Femur (tissue), 1 donor: ENCODE results near the gene FGFRL1.

Experiments used
- DNase-seq: peaks from one replicate; pipeline ENCODE4 v3.0.0-alpha.2; 2017

Gene FGFRL1, protein sequence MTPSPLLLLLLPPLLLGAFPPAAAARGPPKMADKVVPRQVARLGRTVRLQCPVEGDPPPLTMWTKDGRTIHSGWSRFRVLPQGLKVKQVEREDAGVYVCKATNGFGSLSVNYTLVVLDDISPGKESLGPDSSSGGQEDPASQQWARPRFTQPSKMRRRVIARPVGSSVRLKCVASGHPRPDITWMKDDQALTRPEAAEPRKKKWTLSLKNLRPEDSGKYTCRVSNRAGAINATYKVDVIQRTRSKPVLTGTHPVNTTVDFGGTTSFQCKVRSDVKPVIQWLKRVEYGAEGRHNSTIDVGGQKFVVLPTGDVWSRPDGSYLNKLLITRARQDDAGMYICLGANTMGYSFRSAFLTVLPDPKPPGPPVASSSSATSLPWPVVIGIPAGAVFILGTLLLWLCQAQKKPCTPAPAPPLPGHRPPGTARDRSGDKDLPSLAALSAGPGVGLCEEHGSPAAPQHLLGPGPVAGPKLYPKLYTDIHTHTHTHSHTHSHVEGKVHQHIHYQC

DNA sequence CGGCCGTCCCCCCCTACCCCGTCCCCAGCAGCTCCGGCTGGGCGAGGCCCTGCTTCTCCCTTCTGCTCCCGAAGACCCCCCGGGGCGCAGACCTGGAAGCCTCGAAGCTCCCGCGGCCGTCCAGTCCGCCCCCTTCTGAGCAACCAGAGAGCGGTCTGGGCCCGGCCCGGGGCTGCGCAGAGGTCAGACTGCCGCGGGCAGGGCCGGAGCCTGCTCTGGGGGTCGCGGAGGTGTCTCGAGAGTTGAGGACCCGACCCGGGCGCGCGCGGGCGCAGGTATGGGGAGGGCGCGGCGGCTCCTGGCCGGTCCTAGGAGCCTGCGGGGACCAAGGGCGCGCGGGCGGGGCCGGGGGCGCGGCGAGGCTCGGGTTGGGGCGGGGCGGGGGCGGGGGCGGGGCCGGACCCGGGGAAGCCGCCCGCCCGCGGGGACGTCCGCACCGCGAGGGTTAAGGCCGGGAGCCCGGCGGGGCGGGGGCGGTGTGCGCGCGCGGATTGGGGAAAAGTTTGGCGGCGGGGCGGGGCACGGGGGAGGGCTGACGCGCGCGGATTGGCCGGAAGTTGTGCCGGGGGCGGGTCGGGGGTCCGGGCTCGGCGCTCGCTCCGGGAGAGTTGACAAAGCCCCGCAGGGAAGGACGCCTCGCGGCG is at the start of gene FGFRL1:
TSS of gene FGFRL1 (plus strand) at position 605 of the 644 bp plus-strand sequence. CDS start 860 bp downstream, outside the sequence.
- DNase-seq: peak; percentile 96

DNA sequence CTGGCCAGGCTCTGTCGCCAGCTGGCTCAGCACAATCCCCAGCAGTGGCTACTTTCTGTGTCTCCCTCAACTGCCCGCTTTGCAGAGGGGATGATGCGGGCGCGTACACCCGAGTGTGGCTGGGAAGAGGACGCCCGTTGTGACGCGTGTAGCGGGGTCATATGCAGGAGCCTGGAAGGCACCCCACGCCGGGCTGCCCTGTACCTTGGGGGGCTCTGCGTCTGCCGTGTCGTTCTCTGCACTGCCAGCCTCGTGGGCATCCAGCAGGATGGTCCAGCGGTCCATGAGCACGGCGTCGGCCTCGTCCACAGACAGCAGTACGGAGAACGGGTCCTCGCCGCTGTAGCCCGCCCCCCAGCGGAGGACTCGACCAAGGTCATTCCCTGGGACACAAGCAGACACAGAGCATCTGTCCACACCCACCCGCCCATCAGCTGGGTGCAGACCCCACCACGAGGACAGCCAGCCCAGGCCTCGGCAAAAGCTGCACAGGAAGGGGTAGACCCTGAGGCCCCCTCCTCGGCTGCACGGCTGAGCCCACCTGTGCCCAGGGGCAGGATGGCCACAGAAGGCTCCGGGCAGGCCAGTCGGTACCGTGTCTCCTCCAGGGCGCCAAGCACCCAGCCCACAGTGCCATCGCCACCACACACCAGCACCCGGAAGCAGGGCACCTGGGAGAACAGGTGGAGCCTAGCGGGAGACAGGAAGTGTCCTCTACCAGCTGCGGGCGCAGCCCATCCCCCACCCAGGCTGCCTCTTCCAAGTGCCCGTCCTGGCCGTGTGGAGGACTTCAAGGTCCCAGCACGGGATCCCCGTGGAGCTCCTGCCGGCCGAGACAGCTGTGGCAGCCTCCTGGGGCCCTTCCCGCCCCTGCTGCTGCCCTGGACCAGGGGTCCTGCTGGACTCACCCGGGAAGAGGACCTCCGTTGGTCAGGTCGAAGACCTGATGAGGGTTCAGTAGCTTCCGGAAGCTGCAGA is 48.9 kb upstream of the FGFRL1 start:
- DNase-seq: no peak

DNA sequence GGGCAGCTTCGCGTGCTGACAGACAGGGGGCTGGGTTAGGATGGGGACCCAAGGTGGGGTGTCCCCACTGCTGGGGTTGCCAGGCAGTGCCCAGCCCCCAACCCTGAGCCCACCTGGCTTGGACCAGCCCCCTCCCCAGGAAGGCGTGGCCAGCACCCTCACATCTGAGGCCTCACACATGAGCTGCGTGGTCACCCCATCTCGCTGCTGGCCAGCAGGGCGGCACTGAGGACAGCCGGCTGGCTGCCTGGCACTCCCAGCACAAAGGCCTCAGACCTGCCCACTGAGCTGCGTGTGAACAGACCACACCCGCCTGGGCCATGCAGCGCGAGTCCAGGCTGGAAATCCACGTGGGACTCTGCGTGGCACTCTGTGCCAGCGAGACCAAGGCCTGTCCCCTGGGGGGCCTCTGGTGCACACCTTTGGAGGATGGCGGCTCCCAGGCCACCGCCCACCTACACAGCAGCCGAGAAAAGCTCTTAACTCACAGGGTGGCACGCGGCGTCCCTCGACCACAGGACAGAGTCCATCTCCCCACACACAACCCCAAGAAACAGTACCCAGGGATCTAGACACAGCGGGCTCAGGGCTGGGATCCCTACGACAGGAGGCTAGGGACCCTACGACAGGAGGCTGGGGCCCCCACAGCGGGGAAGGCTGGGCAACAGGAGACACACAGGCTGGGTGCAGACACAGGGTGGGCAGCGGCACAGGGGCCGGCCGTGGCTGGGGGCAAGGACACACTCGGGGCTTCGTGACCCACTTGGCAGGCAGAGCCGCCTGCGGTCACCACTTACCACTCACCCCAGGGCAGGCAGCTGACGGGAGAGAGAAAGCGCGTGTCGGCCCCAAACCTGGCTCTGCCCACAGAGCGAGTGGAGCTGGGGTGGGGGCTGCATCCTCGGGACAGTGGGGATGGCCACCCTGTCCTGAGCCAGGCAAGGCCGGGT is 47.9 kb upstream of the FGFRL1 start:
- DNase-seq: no peak

DNA sequence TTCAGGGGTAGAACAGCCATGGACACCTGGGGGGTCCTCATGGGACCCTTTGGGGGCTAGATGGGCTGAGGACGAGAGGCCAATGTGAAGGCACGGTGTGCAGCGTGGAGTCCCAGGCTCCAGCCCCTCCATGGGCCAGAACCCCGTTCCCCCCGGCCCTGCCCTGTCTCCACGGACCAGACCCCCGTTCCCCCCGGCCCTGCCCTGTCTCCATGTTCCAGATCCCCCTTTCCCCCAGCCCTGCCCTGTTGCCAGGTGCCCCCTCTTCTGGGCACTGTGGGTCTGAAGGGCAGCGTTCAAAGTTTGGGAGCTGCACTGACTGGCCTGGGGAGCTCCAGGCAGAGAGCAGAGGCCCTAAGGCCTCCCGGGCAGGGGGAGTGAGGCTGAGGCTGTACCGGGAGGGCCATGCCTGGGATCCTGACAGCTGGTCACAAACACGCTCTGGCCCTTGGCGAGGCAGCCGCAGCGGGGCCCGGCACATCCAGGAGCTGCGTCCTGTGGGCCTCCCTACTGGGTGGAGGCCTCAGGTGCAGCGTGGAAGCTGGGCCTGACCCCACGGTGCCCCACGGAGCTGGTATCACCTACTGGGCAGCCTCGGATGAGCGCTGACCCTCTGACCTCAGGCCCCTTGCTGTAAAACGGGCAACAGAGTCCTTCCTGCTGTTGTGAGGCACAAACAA is 46.9 kb upstream of the FGFRL1 start:
- DNase-seq: no peak

DNA sequence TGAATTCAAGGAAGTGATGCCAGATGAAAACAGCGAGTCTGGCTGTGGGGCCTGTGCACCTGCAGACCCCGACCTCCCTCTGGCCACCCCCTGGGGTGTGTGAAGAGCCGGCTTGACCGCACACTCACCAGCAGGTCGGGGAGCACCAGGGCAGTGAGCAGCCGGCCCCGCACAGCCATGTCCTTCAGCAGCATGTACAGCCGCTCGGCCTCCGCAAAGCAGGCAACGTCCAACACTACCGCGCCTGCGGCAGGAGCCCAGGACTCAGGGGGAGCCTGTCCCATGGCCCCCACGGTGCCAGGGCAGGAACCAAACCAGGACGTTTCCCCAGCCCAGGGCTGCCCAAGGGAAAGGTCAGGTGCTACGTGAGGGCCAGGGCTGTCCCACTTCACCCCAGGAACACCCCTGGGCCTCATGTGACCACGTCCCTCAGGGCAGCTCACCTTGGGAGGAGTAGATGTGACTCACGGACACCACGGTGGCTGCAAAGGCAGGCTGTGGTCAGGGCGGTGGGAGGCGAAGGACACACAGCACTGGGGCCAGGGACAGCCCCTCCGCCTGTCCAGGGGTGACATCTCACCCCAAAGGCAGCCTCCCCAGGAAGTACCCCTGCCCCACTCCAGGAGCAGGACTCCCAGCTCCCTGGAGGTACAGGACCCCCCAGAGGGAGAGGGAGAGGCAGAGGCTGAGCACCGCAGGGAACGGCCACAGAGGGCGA is 46.2 kb upstream of the FGFRL1 start:
- no peak for DNase-seq

DNA sequence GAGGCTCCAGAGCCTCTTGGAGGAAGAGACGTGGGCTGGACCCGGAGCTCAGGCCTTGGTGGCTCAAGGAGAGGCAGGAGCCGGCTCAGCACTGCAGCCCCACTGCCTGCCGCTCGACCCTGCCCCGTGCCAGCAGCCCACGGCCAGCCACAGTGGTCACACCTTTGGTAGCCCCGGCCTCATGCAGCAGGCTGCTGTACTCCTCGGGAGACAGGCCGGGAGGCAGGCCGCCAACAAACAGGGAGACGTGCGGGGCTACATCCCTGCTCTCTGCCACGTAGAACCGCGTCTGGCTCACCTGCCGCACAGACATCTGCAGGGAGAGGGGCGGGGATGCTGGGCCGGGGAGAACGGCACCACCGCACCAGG is 45.7 kb upstream of the FGFRL1 start:
- no peak for DNase-seq

DNA sequence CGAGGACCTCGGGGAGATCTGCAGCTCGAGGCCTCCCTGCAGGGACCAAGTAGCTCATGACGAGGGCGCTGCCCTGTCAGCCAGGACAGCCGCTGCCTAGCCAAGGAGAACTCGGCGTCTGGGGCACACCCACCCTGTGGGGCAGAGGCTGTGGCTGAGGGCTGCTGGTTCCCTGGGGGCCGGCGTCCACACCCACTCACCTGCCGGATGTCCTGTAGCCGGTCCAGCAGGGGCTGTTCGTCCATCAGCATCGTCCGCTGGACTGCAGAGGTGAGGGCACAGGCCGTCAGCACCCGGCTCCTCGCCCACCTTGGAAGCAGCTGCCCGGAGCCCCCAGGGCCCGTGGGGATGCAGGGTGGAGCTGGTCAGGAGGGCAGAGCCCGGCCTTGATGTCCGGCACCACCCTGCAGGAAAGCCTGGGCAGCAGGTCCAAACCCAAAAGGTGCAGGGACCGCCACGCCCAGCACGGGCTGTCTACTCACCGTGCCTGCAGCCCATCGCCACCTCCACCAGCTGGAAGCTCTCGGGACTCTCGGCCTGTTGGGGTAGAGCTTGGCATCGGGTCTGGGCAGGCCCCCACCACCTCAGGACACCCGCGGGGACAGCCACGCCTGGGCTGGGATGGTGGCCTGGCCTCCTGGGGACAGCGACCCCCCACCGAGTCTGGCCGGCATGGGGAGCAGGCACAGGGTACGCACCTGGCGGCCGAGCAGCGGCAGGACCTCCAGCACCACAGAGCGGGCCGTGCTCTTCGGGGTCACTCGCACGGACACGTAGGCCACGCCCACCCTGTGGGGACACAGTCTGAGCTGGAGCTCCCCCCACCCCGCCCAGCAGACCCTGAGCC is 44.9 kb upstream of the FGFRL1 start:
- no peak for DNase-seq

DNA sequence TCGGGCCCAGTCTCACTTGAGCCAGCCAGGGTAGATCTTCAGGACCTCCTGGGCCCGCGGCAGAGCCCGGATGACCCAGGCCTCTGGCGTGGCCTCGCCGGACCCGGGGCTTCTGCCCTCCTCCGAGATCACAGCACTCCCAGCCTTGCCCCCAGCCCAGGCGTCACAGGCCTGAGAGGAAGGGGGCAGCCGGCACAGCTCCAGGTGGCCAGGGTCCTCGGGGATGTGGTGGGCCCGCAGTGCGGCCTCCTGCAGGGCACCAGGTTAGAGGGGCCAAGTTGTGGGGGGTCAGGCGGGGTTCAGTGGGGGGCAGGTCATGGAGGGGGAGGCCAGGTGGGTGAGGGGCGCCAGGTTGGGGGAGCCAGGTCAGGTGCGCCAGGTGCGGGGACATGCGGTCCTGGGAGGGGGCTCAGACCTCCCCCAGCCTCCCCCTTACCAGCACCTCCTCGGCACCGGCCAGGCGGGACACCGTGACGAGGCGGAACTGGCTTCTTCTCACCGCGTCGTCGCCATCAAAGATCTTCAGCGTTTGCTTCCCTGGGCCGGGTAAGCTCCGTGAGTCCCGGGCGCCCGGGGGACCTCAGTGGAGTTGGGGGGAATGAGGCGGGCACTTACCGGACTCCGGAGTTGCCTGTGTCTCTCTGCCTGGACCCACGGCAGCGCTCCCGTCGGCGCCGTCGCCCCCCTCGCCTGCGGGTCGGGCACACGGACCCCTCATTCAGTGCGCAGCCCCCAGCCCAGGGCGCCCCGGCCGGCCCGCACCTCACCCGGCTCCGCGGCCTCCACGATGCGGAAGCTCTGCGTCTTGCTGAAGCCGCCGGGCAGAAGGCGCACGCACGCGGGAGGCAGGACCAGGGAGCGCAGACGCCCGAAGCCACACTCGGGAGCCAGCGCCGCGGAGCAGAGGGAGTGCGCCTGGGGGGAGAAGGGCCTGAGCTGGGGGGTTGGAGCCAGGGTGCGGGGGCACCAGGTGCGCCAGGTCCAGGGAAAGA is 44.0 kb upstream of the FGFRL1 start:
- DNase-seq: no peak

DNA sequence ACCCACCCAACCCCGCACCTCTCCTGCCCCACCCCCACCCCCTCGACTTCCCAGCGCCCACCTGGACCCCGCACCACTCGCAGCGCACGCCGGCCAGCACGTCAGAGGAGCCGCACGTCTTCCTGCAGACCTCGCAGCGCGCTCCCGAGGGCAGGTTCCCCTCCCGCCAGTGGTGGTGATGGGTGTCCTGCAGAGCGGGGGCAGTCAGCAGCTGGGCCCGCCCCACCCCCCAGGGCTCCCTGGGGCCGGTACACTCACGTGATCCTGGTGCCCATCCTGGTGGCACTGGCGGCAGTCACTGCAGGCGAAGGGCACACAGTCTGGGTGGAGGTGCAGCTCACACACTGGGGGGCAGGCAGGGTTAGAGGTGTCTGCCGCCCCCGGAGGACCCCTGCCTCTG is 43.2 kb upstream of the FGFRL1 start:
- no peak for DNase-seq

DNA sequence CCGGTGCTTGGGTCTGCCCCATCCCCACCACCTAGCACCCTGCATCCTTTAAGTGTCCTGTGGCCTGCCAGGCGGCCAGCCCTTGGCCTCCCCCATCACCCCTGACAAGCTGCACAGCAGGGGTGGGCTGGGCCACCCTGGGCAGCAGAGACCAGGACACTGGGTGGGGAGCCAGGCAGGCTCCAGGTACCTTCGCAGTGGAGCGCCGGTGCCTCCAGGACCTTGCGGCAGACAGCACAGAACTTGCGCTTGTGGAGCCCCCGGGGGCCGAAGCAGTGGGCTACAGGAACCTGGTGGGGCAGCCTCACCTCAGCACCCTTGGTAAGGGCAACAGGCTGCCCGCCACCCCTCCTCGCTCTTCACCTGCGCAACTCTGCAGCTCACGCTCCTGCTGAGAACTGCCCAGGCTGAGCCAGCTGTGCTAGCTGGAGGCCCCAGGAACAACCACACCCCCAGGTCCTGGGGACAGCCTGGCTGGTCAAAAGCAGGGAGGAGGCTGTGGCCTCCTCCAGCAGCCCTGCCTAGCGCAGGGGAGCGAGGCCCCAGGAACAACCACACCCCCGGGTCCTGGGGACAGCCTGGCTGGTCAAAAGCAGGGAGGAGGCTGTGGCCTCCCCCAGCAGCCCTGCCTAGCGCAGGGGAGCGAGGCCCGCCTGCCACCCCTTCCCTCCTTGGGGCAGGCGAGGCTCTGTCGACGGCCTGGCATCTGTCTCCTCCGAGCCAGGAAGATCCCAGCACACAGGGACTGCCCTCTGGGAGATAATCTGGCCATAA is 42.6 kb upstream of the FGFRL1 start:
- DNase-seq: no peak

DNA sequence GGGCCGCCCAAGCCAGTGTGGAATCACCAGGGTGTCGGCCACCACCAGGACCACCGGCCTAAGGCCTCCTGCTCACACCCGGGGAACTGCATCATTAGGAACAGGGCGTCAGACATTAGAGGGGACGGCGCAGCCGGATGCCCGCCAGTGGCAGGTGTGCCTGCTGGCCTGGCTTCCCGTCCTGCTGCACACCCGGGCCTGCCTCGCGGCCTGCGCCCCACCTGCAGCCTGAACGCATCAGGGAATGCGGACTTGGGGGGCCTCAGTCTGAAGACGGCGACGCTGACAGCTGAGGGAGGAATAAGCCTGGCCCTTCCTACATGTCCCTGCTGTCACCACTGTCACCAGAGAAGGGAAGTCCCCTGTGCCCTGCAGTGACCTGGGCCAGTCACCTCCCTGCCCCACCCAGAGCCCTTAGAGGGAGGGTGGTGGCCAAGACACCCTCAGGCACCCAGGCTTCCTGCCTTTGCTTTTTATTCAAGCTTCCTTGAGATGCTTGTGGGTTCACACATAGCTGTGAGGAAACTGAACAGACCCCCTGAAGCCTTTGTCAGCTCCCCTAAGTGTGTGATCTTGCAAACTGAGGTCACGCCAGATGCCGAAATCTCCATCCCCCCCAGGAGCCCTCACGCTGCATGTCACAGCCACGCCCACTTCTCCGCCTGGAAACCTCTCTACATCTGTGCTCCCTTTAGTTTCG is 41.2 kb upstream of the FGFRL1 start:
- no peak for DNase-seq

DNA sequence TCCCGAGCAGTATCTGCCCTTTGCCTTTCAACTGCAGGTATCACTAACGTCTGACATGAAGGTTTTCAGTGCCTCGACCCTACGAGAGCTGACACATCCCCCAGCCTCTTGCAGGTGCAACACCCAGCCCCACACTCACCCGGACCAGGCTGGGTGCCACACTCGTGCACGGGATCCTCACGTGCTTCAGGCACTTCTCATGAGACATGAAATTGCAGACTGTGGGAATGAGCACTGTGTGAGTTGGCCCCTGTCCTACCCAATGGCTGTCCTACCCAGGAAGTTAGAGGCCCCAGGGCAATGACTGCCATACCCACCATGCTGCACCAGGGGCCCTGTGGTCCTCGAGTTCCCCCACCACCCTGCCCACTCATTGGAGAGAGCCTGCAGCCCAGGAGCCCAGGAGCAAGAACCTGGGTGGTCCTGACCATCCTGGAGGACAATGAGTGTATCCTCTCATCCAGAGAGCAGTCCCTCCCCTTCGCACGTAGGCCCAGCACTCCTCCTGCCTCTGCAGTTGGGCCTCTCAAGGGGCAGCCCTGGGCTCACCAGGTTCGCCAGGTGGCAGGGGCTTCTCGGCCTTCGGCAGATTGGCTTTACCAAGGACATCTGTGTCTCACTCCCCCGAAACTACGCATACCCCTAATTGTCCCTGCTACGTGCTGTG is 40.4 kb upstream of the FGFRL1 start:
- DNase-seq: no peak

DNA sequence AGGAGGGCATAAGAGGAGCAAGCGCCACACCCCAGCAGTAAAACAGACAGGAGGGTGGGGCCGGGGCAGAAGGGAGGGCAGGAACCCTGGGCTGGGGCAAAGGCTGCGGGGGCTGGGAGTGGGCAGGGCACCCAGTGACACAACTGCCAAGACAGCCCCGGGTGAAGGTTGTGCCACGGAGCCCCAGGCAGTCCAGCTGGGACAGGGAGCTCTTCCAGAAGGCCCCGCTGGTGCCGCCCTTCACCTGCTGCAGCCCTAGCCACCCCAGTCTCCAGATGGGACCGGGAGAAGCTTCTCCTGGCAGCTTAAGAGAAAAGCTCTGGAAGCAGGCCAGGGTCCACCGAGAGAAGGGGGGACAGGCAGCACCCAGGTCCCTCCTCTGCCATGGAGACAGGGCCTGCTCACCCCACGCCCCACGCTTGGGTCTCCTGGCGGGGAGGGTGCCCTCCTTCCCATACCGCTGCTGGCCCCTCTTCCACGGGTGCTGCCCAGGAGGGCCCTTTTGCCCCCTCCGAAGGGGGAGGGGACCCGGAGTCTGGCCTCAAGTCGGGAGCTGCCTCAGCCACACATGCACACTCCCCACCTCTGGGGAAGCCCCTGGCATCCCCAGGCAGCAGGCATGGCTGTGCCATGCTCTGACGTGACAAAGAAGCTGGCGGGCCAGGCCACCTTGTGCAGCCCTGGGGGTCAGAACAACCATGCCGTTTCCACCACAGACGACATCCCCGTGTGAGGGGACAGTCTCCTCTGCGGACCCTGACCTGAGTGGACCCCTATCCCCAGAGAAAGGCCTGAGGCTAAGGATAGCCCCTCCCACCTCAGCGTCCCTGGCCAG is 39.5 kb upstream of the FGFRL1 start:
- DNase-seq: no peak

DNA sequence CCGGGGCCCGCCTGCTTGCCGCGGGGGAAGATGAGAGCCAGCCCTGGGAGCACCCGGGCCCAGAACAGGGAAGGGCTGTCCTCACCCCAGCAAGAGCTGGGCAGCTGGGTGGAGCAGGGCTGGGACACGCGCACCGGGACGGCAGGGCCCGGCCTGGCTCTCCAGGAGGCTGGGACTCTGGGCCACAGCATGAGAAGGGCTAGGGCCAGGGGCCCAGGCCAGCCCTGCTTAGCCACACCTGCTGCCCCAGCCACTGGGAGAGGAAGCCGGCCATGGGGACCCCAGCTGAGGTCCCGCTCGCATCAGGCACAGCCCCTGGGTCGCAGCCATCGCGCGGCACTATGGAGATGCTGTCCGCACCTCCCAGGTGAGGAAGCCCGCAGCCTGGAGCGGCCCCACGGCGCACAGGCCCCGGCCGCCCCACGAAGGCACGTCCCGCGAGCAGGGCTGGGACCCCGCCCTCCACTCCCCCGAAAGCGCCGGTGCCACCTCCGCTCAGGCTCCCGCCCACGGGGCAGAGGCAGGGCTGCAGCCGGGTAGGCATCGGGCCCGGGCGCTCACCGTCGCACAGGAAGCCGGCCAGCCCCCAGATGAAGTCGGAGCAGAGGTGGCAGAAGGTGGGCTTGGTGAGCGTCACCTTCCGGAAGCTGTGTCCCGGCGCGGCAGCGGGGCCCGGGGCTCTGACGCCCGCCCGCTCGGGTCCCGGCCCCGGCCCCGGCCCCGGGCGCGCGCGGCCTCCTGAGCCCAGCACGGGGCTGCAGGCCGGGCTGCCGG is 38.6 kb upstream of the FGFRL1 start:
- no peak for DNase-seq
